Activated B cell treated with CpG ODN at 0.5 μM for 24 hours (primary cell): ENCODE results near the gene IGFBP7. TPM values are rescaled to one million over a fixed set of nuclear protein-coding genes. Genes with fewer than 3 reads are reported as not detected.

Experiments
- ATAC-seq: fragments of 200-7000 bp; cut with Tn5 transposase; one replicate; pipeline ENCODE4 v1.10.0; 2021; ENCODE audit warnings: low read depth, mild to moderate bottlenecking, moderate library complexity
- CTCF ChIA-PET: fragments of 350-600 bp; sonication (Branson Sonifier 250); formaldehyde crosslinking; loops from one replicate; lab custom pipeline; 2021; ENCODE audit warnings: antibody characterized with exemption; lab: Charles Lee
- POLR2A ChIA-PET: fragments of 350-600 bp; sonication (Branson Sonifier 250); formaldehyde crosslinking; loops from one replicate; lab custom pipeline; 2021; ENCODE audit warnings: antibody characterized with exemption; lab: Charles Lee
- DNase-seq: peaks from one replicate; pipeline ENCODE4 v3.0.0; 2022
- H3K27ac Mint-ChIP-seq: one replicate; pipeline ENCODE4 v1.8.0; 2020; ENCODE audit warnings: mixed read lengths
- H3K27me3 Mint-ChIP-seq: one replicate; pipeline ENCODE4 v1.8.0; 2021; ENCODE audit warnings: mixed read lengths
- H3K36me3 Mint-ChIP-seq: one replicate; pipeline ENCODE4 v1.8.0; 2021; ENCODE audit warnings: low read depth, mixed read lengths
- H3K4me1 Mint-ChIP-seq: one replicate; pipeline ENCODE4 v1.8.0; 2021; ENCODE audit warnings: mixed read lengths
- H3K4me3 Mint-ChIP-seq: one replicate; pipeline ENCODE4 v1.8.0; 2020; ENCODE audit warnings: mild to moderate bottlenecking, mixed read lengths
- H3K9me3 Mint-ChIP-seq: one replicate; pipeline ENCODE4 v1.8.0; 2020; ENCODE audit warnings: mixed read lengths
- intact Hi-C: fragments of 100-400 bp; cut with micrococcal nuclease; formaldehyde crosslinking; loops from one replicate; pipeline ENCODE4 v1.15.1; 2024
- total RNA-seq: library from RNA; stranded (reverse); gene quantifications from 2 replicates; pipeline ENCODE4 v1.2.3, GENCODE V29; 2022
- TF ChIP-seq, protein P1 (sequence below): fragments of 200-600 bp; IDR thresholded peaks from one replicate; pipeline ENCODE4 v1.8.0; 2022; ENCODE audit warnings: antibody characterized with exemption, mild to moderate bottlenecking

IGFBP7 gene
- total RNA-seq, 1 donor from 2014 or later: not detected

DNA sequence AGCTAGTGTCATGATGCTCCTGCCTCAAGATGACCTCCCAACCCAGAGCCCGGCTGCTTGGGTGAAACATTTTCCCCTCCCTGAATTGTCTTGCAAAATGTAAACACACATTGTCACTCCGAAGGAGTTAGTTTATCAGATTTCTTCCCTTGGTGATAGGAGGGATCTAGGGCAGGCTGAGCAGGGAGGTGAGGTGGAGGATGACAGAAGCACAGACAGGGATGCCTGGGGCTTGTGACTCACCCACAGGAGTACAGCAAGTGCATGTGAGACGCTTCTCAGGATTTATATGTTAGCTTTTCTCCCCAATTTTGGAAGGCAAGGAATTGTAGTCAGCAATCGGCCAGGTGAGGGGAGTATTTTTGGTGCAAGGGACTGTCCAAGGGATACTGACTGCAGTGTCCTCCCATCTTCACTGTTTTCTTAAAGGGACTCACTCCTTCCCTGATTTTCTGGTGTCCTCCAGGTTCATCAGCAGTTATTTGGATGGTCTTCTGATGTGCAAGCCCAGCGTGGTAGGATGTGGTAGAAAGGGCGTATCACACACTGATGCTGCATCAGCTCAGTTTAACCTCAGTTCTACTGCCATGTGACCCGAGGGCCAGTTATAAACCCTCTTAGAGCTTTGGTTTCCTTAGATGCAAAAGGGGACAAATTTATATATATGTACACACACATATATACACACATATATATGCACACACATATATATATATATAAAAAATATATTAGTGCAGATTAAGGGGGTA is 46.2 kb upstream of the IGFBP7 start:
- ChIA-PET POLR2A (no interaction called here), CTCF (no interaction called here)
- no peaks in the 10 kb centered on the region for H3K4me1 Mint-ChIP-seq
- no peaks in the 10 kb centered on the region for H3K36me3 Mint-ChIP-seq
- TF ChIP-seq, protein P1, sequence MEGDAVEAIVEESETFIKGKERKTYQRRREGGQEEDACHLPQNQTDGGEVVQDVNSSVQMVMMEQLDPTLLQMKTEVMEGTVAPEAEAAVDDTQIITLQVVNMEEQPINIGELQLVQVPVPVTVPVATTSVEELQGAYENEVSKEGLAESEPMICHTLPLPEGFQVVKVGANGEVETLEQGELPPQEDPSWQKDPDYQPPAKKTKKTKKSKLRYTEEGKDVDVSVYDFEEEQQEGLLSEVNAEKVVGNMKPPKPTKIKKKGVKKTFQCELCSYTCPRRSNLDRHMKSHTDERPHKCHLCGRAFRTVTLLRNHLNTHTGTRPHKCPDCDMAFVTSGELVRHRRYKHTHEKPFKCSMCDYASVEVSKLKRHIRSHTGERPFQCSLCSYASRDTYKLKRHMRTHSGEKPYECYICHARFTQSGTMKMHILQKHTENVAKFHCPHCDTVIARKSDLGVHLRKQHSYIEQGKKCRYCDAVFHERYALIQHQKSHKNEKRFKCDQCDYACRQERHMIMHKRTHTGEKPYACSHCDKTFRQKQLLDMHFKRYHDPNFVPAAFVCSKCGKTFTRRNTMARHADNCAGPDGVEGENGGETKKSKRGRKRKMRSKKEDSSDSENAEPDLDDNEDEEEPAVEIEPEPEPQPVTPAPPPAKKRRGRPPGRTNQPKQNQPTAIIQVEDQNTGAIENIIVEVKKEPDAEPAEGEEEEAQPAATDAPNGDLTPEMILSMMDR: no peak
- ATAC-seq: no peak
- peaks cover 9% of the 10 kb centered on the region for H3K27me3 Mint-ChIP-seq
- no peaks in the 10 kb centered on the region for H3K9me3 Mint-ChIP-seq
- no peak overlapping the region for H3K4me3 Mint-ChIP-seq
- H3K27ac Mint-ChIP-seq: no peak overlapping the region
- intact Hi-C loops: no loop called here
- no peak for DNase-seq

DNA sequence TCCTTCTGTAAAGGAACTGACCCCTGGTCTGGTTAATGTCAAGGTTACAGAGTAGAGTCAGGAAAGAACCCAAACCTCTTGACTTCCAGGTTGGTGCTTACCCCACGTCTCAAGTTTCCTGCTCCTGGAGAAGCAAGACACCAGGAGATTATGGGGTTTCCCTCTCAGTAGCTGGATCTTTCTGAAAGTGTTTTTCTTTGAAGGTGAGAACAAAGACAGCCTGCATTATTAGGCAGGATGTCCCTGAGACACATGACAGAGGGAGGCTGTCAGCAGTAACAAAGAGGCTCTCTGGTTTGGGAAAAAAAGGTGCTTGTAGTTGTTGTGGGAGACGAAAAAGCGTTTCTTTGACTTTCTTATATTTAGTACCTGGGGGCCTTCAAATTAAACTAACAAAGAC is 44.7 kb upstream of the IGFBP7 start:
- intact Hi-C loops: no loop called here
- TF ChIP-seq, protein P1: no peak
- no peak for ATAC-seq
- Mint-ChIP-seq H3K27ac (no peak overlapping the region), H3K4me1 (no peaks in the 10 kb centered on the region), H3K36me3 (no peaks in the 10 kb centered on the region), H3K27me3 (peaks cover 9% of the 10 kb centered on the region), H3K9me3 (no peaks in the 10 kb centered on the region), H3K4me3 (no peak overlapping the region)
- DNase-seq: no peak
- ChIA-PET POLR2A (no interaction called here), CTCF (no interaction called here)

DNA sequence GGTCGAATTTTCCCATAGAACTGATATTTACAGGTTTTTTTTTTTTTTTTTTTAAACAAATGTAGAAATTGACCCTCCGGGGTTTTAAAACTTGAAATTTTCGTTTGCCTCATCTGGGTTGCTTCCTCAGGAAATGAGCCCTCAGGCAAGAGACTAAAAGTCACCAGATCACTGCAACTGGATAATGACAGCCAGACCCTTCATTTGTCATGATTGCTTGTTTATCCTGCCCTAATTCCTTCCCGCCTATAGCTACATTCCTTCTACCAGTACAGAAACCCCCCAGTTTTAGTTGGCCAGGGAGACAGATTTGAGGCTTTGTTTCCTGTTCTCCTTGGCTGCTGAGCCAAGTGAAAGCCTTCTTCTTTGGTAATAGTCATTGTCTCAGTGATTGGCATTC is 44.0 kb upstream of the IGFBP7 start:
- Mint-ChIP-seq H3K27me3 (peaks cover 9% of the 10 kb centered on the region), H3K4me3 (no peak overlapping the region), H3K36me3 (no peaks in the 10 kb centered on the region), H3K27ac (no peak overlapping the region), H3K9me3 (no peaks in the 10 kb centered on the region), H3K4me1 (no peaks in the 10 kb centered on the region)
- ChIA-PET CTCF (interaction anchor here (1.2 kb wide), 1 partner anchor 10 kb away, joined by 6 read pairs; no protein-coding TSS in a partner anchor), POLR2A (no interaction called here)
- ATAC-seq: no peak
- TF ChIP-seq, protein P1: no peak
- DNase-seq: no peak
- intact Hi-C loops: no loop called here

DNA sequence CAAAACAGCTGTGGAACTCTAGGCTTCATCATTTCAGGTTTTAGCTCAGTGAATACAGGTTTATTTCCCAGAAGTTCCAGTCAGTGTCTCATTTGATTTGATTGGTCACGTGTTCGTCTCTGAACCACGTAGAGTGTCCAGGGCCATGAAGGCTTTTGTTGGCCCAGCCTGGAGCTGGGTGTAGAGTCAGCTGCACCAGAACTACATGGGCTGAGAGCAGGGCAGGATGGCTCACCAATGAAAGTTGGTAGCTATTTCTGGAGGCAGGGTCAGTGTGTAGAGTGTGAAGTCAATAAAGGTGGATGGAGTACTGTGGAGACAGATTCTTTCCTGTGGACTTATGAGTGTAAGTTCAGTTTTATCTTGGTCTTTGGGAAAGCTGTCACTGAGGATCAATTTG is 43.0 kb upstream of the IGFBP7 start:
- TF ChIP-seq, protein P1: no peak
- ATAC-seq: no peak
- intact Hi-C loops: no loop called here
- Mint-ChIP-seq H3K4me1 (no peaks in the 10 kb centered on the region), H3K9me3 (no peaks in the 10 kb centered on the region), H3K27ac (no peak overlapping the region), H3K4me3 (no peak overlapping the region), H3K36me3 (no peaks in the 10 kb centered on the region), H3K27me3 (peaks cover 9% of the 10 kb centered on the region)
- DNase-seq: no peak
- ChIA-PET CTCF (interaction anchor here (1.2 kb wide), 1 partner anchor 11 kb away, joined by 6 read pairs; no protein-coding TSS in a partner anchor), POLR2A (no interaction called here)

DNA sequence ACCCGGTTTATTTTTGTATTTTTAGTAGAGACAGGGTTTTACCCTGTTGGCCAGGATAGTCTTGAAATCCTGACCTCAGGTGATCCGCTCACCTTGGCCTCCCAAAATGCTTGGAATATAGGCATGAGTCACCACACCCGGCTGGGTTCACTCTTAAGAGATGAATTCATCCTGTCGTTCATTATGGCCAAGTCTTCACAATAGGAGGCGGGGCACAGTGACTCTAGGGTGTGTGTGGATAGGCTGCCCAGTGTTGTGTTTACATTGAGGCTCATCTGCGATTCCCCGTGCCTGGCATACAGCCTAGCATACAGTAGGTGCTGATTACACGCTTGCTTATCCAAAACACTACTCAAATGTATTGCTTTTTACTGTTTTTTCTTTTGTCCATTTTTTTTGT is 41.3 kb upstream of the IGFBP7 start:
- H3K4me3 Mint-ChIP-seq: no peak overlapping the region
- TF ChIP-seq, protein P1: no peak
- intact Hi-C loops: no loop called here
- POLR2A ChIA-PET: no interaction called here
- CTCF ChIA-PET: no interaction called here
- H3K27me3 Mint-ChIP-seq: peaks cover 9% of the 10 kb centered on the region
- ATAC-seq (no peak), DNase-seq (no peak)
- no peak overlapping the region for H3K27ac Mint-ChIP-seq
- H3K4me1 Mint-ChIP-seq: no peaks in the 10 kb centered on the region
- no peaks in the 10 kb centered on the region for H3K9me3 Mint-ChIP-seq
- H3K36me3 Mint-ChIP-seq: no peaks in the 10 kb centered on the region
